BLaER1 treated with 17β-estradiol and CSF1 and Interleukin-3, amounts not matched to agents 10 nM and 100 nM (cell line): Measurements from ENCODE around the gene GALK2.

Experiments
- H3K27ac ChIP-seq, 11 experiments: shearing (Covaris generic); formaldehyde crosslinking; 2 replicates each; pipeline ENCODE4 v1.8.1; 2022
- H3K27me3 ChIP-seq, 11 experiments: shearing (Covaris generic); formaldehyde crosslinking; 2 replicates each; pipeline ENCODE4 v1.8.1; 2022
- H3K36me3 ChIP-seq, 11 experiments: shearing (Covaris generic); formaldehyde crosslinking; 2 replicates each; pipeline ENCODE4 v1.8.1; 2022
- H3K4me1 ChIP-seq, 10 experiments: shearing (Covaris generic); formaldehyde crosslinking; 2 replicates each; pipeline ENCODE4 v1.8.1; 2022
- H3K4me2 ChIP-seq, 11 experiments: shearing (Covaris generic); formaldehyde crosslinking; 2 replicates each; pipeline ENCODE4 v1.8.1; 2022
- H3K4me3 ChIP-seq, 10 experiments: shearing (Covaris generic); formaldehyde crosslinking; 2 replicates each; pipeline ENCODE4 v1.8.1; 2022
- H3K9ac ChIP-seq, 11 experiments: shearing (Covaris generic); formaldehyde crosslinking; 2 replicates each; pipeline ENCODE4 v1.8.1; 2022
- H3K9me3 ChIP-seq, 11 experiments: shearing (Covaris generic); formaldehyde crosslinking; replicated peaks in 1 of 11; 2 replicates each; pipeline ENCODE4 v1.8.1; 2022
- H4K20me1 ChIP-seq, 11 experiments: shearing (Covaris generic); formaldehyde crosslinking; 2 replicates each; pipeline ENCODE4 v1.8.1; 2022
- Cebpa-rat ChIP-seq, 11 experiments: shearing (Covaris generic); IDR thresholded peaks; 2 replicates each; pipeline ENCODE4 v1.8.1; 2022

GALK2 gene

DNA sequence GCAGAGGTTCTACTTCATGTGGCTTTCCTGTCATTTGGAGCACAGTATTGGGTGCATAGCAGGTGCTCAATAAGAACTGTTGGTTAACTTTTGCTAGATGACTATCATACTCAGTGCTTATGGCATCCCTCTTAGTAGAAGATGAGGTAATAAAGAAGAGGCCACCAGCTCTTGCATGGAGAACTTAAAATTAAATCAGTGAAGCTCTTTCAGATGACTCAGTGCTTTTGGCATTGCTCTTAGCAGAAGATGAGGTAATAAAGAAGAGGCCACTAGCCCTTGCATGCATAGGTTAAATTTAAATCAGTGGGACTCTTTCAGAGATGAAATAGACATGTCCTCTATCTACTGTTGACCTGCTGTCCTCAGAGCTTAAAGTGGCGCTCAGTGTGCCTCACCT is 143.6 kb downstream of the GALK2 start:
- Histone ChIP-seq H3K27me3 (no peaks in the 10 kb centered on the region), H3K27ac (no peak overlapping the region), H3K4me1 (peaks cover 0 to 9% (median 0%) of the 10 kb centered on the region in 10 experiments; a peak in 1 of 20 replicates), H3K36me3 (peaks cover 9 to 63% (median 25%) of the 10 kb centered on the region in 11 experiments; a peak in 20 of 22 replicates), H4K20me1 (no peaks in the 10 kb centered on the region), H3K4me3 (no peak overlapping the region), H3K9me3 (peaks cover 0 to 6% (median 0%) of the 10 kb centered on the region in 11 experiments; a peak in 3 of 22 replicates), H3K4me2 (no peak overlapping the region), H3K9ac (no peak overlapping the region)
- no peak for TF ChIP-seq Cebpa-rat (IDR thresholded peaks at IDR 0.05)

DNA sequence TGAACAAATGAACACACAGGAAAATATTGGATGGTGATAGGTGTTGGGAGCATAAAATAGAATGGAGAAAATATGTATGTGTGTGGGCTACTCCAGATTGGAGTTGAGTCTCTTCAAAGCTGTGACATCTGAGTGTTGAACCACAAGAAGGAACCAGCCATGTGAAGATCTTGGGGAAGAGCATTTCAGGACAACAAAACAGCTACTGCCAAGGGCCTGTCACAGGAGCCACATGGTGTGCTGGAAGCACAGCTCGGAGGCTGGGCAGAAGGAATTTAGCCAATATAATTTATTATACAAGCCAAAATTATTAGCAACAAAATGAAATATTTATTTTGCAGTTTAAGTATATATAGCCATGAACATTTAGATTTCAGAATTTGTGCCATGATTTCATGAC is 144.7 kb downstream of the GALK2 start:
- TF ChIP-seq Cebpa-rat (IDR thresholded peaks at IDR 0.05) = no peak
- H3K9ac ChIP-seq = no peak overlapping the region
- H3K4me2 ChIP-seq = no peak overlapping the region
- H3K4me1 ChIP-seq = peaks cover 0 to 19% (median 0%) of the 10 kb centered on the region in 10 experiments; a peak in 6 of 20 replicates
- no peak overlapping the region for H3K27ac ChIP-seq
- no peaks in the 10 kb centered on the region for H3K27me3 ChIP-seq
- H3K4me3 ChIP-seq = no peak overlapping the region
- peaks cover 15 to 66% (median 32%) of the 10 kb centered on the region in 11 experiments; a peak in 21 of 22 replicates for H3K36me3 ChIP-seq
- H3K9me3 ChIP-seq = peaks cover 0 to 6% (median 0%) of the 10 kb centered on the region in 11 experiments; a peak in 3 of 22 replicates
- no peaks in the 10 kb centered on the region for H4K20me1 ChIP-seq

DNA sequence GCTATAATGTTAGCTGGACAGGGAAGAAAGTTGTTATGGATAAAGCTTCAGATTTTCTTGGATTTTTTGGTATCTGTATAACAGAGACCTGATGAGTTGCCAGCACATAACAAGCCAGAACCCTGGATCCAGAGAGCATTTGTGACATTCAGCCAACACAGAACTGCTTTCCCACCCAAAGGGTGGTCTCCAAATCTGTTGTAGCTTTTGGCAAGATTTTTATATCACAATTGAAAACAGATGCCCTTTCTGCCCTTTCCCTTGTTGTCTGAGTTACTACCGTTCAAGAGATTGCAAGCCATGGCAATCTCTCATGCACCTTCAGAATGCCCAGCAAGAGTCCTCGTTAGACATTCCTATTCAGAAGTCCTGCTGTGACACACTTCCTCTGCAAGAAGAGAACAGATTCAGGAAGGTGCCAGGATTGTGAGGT is 145.4 kb downstream of the GALK2 start:
- Histone ChIP-seq H3K36me3 (peaks cover 22 to 67% (median 38%) of the 10 kb centered on the region in 11 experiments), H3K9me3 (peaks cover 0 to 6% (median 0%) of the 10 kb centered on the region in 11 experiments; a peak in 3 of 22 replicates), H4K20me1 (no peaks in the 10 kb centered on the region), H3K4me1 (peaks cover 0 to 21% (median 0%) of the 10 kb centered on the region in 10 experiments; a peak in 7 of 20 replicates), H3K27ac (no peak overlapping the region), H3K9ac (no peak overlapping the region), H3K27me3 (no peaks in the 10 kb centered on the region), H3K4me2 (no peak overlapping the region), H3K4me3 (no peak overlapping the region)
- no peak for TF ChIP-seq Cebpa-rat (IDR thresholded peaks at IDR 0.05)

DNA sequence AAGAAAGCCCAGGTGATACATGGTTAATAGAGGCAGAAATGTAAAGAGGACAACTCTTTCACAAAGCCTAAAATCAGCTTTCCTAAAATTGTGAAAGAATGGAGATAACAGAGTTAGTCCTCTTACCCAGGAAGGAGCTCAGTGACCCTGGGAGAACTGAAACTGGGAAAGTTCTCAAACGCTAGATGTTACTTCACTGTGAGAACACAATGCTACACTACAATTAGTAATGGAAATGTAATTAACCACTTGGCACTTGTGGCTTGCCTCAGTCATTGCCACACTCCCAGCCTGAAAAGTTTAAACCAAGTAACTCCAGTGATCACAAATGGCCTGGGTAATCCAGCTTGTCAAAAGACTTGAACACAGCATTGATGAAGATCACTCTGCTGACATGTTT is 150.3 kb downstream of the GALK2 start:
- H4K20me1 ChIP-seq = no peaks in the 10 kb centered on the region
- peak overlapping the region in 3 of 11 experiments; percentile 18 to 46 (median 20); a peak in 5 of 22 replicates for H3K27ac ChIP-seq
- H3K4me2 ChIP-seq = peak overlapping the region in 4 of 11 experiments; percentile 8 to 66 (median 40); a peak in 6 of 22 replicates
- H3K27me3 ChIP-seq = no peaks in the 10 kb centered on the region
- H3K4me3 ChIP-seq = no peak overlapping the region
- H3K9me3 ChIP-seq = peaks cover 0 to 6% (median 0%) of the 10 kb centered on the region in 11 experiments; a peak in 3 of 22 replicates
- peak overlapping the region in 1 of 11 experiments; percentile 4; a peak in 1 of 22 replicates for H3K9ac ChIP-seq
- H3K4me1 ChIP-seq = peaks cover 0 to 22% (median 2%) of the 10 kb centered on the region in 10 experiments; a peak in 7 of 20 replicates
- H3K36me3 ChIP-seq = peaks cover 21 to 56% (median 42%) of the 10 kb centered on the region in 11 experiments; a peak in 21 of 22 replicates
- TF ChIP-seq Cebpa-rat (IDR thresholded peaks at IDR 0.05) = no peak

DNA sequence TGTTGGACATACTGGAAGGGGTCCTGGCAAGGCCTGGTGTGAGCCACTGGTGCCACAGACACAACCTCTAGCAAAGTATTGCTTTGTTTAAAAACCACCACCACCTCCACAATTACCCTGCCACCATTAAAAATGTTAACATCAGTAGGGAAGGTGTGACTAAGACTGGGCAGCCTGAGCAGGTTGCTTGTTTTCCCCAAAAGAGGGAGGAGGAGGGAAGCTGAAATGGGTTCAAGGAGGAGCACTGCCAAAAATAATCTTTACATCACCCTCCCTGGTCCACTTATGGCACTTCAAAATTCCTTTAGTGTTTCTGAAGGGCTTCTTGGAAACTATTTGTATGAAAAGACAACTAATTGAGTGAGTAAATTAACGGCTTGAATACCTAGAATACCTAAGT is 153.2 kb downstream of the GALK2 start:
- Histone ChIP-seq H3K4me2 (no peak overlapping the region), H4K20me1 (no peaks in the 10 kb centered on the region), H3K4me3 (no peak overlapping the region), H3K4me1 (peaks cover 0 to 22% (median 2%) of the 10 kb centered on the region in 10 experiments; a peak in 7 of 20 replicates), H3K9ac (no peak overlapping the region), H3K36me3 (peaks cover 25 to 74% (median 44%) of the 10 kb centered on the region in 11 experiments), H3K27me3 (no peaks in the 10 kb centered on the region), H3K27ac (no peak overlapping the region), H3K9me3 (no peaks in the 10 kb centered on the region)
- no peak for TF ChIP-seq Cebpa-rat (IDR thresholded peaks at IDR 0.05)

DNA sequence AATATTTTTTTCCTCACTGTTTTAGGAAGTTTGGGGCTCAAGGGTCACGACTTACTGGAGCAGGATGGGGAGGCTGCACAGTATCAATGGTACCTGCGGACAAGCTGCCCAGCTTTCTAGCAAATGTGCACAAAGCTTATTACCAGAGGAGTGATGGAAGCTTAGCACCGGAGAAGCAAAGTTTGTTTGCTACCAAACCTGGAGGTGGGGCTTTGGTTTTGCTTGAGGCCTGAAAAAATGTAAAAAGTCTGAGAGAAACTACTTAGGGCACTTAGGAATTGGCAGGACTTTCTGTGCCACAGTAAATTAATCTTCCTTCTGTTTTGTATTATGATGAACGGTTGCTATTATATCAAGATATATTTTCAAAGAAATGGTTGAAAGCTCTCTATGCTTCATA is 157.9 kb downstream of the GALK2 start:
- H3K4me3 ChIP-seq = no peak overlapping the region
- no peaks in the 10 kb centered on the region for H3K4me1 ChIP-seq
- peaks cover 11 to 64% (median 15%) of the 10 kb centered on the region in 11 experiments; a peak in 18 of 22 replicates for H3K36me3 ChIP-seq
- no peak overlapping the region for H3K9ac ChIP-seq
- no peak for TF ChIP-seq Cebpa-rat (IDR thresholded peaks at IDR 0.05)
- no peak overlapping the region for H3K27ac ChIP-seq
- H3K9me3 ChIP-seq = no peaks in the 10 kb centered on the region
- H3K4me2 ChIP-seq = no peak overlapping the region
- H3K27me3 ChIP-seq = no peaks in the 10 kb centered on the region
- no peaks in the 10 kb centered on the region for H4K20me1 ChIP-seq

DNA sequence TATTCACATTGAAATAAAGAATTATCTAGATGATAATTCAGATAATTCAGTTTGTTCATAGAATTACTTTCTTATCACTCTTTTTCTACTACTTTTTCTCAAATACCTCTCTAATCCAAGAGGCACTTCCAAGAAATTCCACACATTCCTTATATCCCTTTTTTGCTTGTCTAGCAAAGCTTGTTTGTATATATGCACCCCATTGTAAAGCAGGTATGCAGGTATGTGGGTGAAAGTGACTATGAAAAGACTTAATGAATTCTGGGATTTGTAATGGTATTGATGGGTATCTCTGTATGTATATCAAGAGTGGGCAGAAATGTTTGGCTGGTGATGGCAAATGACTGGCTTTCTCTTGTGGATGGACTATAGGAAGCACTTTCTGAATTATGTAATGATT is 158.9 kb downstream of the GALK2 start:
- Histone ChIP-seq H3K4me1 (no peaks in the 10 kb centered on the region), H3K36me3 (peaks cover 9 to 57% (median 15%) of the 10 kb centered on the region in 11 experiments; a peak in 18 of 22 replicates), H3K4me3 (no peak overlapping the region), H3K4me2 (no peak overlapping the region), H3K9me3 (no peaks in the 10 kb centered on the region), H4K20me1 (no peaks in the 10 kb centered on the region), H3K27me3 (no peaks in the 10 kb centered on the region), H3K27ac (no peak overlapping the region), H3K9ac (no peak overlapping the region)
- TF ChIP-seq Cebpa-rat (IDR thresholded peaks at IDR 0.05) = no peak

DNA sequence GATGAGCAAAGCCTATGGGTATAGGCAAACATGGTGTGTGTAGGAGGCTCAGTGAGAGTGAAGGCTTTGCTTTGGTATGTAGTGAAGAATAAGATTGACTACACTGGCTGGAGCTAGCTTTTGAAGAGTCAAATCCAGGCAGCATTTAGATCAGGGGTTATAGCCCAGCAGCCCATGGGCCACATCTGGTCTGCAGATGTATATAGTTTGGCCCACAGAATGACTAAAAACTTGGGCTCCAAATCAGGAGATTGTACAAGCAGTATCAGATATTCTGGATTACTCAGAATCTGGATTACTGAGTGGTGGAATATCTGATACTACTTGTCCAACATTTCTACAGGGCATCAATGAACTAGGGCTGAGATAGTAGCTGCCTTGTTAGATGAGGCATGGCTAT is 160.1 kb downstream of the GALK2 start:
- no peak for TF ChIP-seq Cebpa-rat (IDR thresholded peaks at IDR 0.05)
- no peak overlapping the region for H3K27ac ChIP-seq

DNA sequence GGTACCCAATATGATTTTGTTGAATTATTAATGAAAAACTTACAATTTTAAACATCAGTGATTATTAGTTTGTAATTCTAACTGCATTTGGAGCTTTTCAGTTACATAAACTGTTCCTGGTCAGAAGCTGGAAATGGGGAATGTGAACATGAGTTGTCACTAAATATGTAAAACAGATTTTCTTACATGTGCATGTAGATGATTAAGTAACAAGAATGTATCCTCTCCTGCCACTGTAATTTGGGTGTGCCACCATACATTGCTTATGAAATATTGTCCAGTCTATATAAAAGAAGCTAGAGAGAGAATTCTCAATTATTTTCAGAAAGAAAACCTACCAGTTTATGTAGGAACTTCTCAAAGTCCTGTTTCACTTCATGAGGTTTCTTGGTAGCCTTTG is 161.4 kb downstream of the GALK2 start:
- no peak for TF ChIP-seq Cebpa-rat (IDR thresholded peaks at IDR 0.05)
- no peaks in the 10 kb centered on the region for H4K20me1 ChIP-seq
- H3K4me3 ChIP-seq = no peak overlapping the region
- no peak overlapping the region for H3K9ac ChIP-seq
- no peaks in the 10 kb centered on the region for H3K9me3 ChIP-seq
- no peak overlapping the region for H3K4me2 ChIP-seq
- H3K4me1 ChIP-seq = no peaks in the 10 kb centered on the region
- H3K27ac ChIP-seq = no peak overlapping the region
- peaks cover 9 to 59% (median 16%) of the 10 kb centered on the region in 11 experiments; a peak in 18 of 22 replicates for H3K36me3 ChIP-seq
- no peaks in the 10 kb centered on the region for H3K27me3 ChIP-seq

More for the DNA sequence above, 160.1 kb downstream of the GALK2 start:
- Histone ChIP-seq H3K4me2 (no peak overlapping the region), H3K27me3 (no peaks in the 10 kb centered on the region), H3K9me3 (no peaks in the 10 kb centered on the region), H4K20me1 (no peaks in the 10 kb centered on the region), H3K36me3 (peaks cover 9 to 57% (median 16%) of the 10 kb centered on the region in 11 experiments; a peak in 18 of 22 replicates), H3K4me3 (no peak overlapping the region), H3K9ac (no peak overlapping the region), H3K4me1 (no peaks in the 10 kb centered on the region)

DNA sequence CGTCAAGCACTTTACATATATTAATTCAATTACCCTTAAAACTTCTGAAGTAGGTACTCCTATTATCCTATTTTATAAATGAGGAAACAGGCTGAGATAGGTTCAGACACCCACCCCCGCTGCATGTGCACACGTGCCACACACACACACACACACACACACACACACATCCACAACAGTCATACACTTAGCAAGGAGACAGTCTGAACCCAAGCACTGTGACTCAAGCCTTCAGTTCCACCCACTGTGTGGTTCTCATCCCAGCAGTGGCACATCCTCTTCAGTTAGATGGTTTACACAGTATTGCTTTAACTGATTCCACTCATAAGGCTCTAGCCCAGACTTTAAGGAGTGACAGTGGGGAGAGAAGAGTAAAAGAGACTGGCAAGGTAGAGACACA is 161.9 kb downstream of the GALK2 start:
- no peak for TF ChIP-seq Cebpa-rat (IDR thresholded peaks at IDR 0.05)
- Histone ChIP-seq H4K20me1 (no peaks in the 10 kb centered on the region), H3K9ac (no peak overlapping the region), H3K4me1 (no peaks in the 10 kb centered on the region), H3K27ac (no peak overlapping the region), H3K4me2 (no peak overlapping the region), H3K36me3 (peaks cover 9 to 57% (median 16%) of the 10 kb centered on the region in 11 experiments; a peak in 18 of 22 replicates), H3K9me3 (no peaks in the 10 kb centered on the region), H3K27me3 (no peaks in the 10 kb centered on the region), H3K4me3 (no peak overlapping the region)
